Tibial nerve (tissue), 4 donors: ENCODE results near the gene ZEB1. TPM values are rescaled to one million over a fixed set of nuclear protein-coding genes. Genes with fewer than 3 reads are reported as not detected.

Experiments used
- DNase-seq, 2 donors: peaks; one replicate each; pipeline ENCODE4 v3.0.0-alpha.2; 2019; ENCODE audit warnings: low spot score in 2 of 2
- H3K27ac ChIP-seq, 4 donors: fragments of 200-600 bp; sonication (generic) in 3 of 4; one replicate each; pipeline ENCODE4 v1.5.1; 2017 to 2019; ENCODE audit warnings: mild to moderate bottlenecking in 1 of 4
- H3K27me3 ChIP-seq, 2 donors: fragments of 200-600 bp; sonication (generic) in 1 of 2; one replicate each; pipeline versions ENCODE4 v1.5.1 to v1.6.0; 2017 to 2019
- H3K36me3 ChIP-seq, 3 donors: fragments of 200-600 bp; sonication (generic); one replicate each; pipeline ENCODE4 v1.5.1; 2018 to 2019
- H3K4me1 ChIP-seq, 4 donors: fragments of 200-600 bp; sonication (generic) in 3 of 4; one replicate each; pipeline ENCODE4 v1.5.1; 2017 to 2019
- H3K4me3 ChIP-seq, 4 donors: fragments of 200-600 bp; sonication (generic) in 3 of 4; one replicate each; pipeline ENCODE4 v1.5.1; 2017 to 2019; ENCODE audit warnings: mild to moderate bottlenecking in 1 of 4, moderate library complexity in 1 of 4
- H3K9me3 ChIP-seq, 4 donors: fragments of 200-600 bp; sonication (generic) in 3 of 4; one replicate each; pipeline ENCODE4 v1.5.1; 2017 to 2019
- CTCF ChIP-seq, 5 experiments: fragments of 200-600 bp in 3 of 5; fragments of 450-650 bp in 2 of 5; sonication (generic) in 3 of 5; IDR thresholded peaks; one replicate each; pipeline ENCODE4 v1.5.1; 2016 to 2019; ENCODE audit warnings: antibody characterized with exemption in 5 of 5, mild to moderate bottlenecking in 3 of 5, moderate library complexity in 2 of 5
- EP300 ChIP-seq, 2 donors: sonication (generic); formaldehyde crosslinking; IDR thresholded peaks; one replicate each; pipeline ENCODE4 v1.6.1; 2017; ENCODE audit warnings: antibody characterized with exemption in 2 of 2, mild to moderate bottlenecking in 1 of 2
- POLR2A ChIP-seq, 2 donors: fragments of 450-650 bp; IDR thresholded peaks; one replicate each; pipeline ENCODE4 v1.6.1; 2017; ENCODE audit warnings: antibody characterized with exemption in 2 of 2, mild to moderate bottlenecking in 2 of 2, moderate library complexity in 2 of 2
- WGBS, 2 donors: methylation state at CpG; one replicate each; pipeline ENCODE4 v1.1.5; 2018; 5-methylcytosine and 5-hydroxymethylcytosine counted together
- total RNA-seq, 4 donors: library from RNA; depleted of rRNA; stranded (reverse); fragments of >200 nt; gene quantifications; one replicate each; pipeline ENCODE4 v1.1.0, GENCODE V29; 2016

ZEB1 gene
- total RNA-seq, 4 donors from 2014 or later: 84.6 to 128 (median 95.7) TPM

- Histone ChIP-seq H3K27ac (no peak overlapping the region), H3K27me3 (no peaks in the 10 kb centered on the region), H3K36me3 (no peaks in the 10 kb centered on the region), H3K4me3 (no peak overlapping the region), H3K9me3 (peaks cover 0 to 16% (median 0%) of the 10 kb centered on the region in 4 donors), H3K4me1 (no peaks in the 10 kb centered on the region)
- no peak for TF ChIP-seq EP300 (IDR thresholded peaks at IDR 0.05)
- TF ChIP-seq CTCF (IDR thresholded peaks at IDR 0.05): no peak
- no peak for TF ChIP-seq POLR2A (IDR thresholded peaks at IDR 0.05)
- 91 to 92% methylated on average over 3 of the region's 3 CpGs for WGBS, 2 donors
- DNase-seq: no peak
These were observed 40.6 kb upstream of the ZEB1 start for GRCh38 chr10:31278279-31278941.

DNA sequence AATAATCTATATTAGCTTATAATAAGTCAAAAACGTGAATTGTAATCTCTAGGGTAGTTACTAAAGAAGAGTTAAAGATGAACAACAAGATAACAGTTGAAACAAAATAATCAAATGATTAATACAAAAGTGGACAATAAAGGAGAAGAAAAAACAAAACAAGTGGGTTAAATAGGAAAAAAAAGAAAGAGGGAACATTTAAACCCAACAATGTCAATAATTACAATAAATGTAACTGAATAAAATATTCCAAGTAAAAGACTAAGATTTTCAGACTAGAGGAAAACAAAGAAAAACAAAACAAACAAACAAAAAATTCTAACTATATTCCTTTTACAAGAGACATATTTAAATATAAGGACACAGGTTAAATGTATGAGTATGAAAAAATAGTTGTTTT lies 38.0 kb upstream of the ZEB1 start:
- DNase-seq: no peak
- Histone ChIP-seq H3K27ac (no peak overlapping the region), H3K4me1 (no peaks in the 10 kb centered on the region), H3K27me3 (no peaks in the 10 kb centered on the region), H3K36me3 (no peaks in the 10 kb centered on the region), H3K9me3 (peaks cover 0 to 16% (median 0%) of the 10 kb centered on the region in 4 donors), H3K4me3 (no peak overlapping the region)
- WGBS, 2 donors: 76 to 88% methylated on average over 1 of the region's 1 CpG
- TF ChIP-seq EP300 (IDR thresholded peaks at IDR 0.05) (no peak), CTCF (IDR thresholded peaks at IDR 0.05) (no peak), POLR2A (IDR thresholded peaks at IDR 0.05) (no peak)

DNA sequence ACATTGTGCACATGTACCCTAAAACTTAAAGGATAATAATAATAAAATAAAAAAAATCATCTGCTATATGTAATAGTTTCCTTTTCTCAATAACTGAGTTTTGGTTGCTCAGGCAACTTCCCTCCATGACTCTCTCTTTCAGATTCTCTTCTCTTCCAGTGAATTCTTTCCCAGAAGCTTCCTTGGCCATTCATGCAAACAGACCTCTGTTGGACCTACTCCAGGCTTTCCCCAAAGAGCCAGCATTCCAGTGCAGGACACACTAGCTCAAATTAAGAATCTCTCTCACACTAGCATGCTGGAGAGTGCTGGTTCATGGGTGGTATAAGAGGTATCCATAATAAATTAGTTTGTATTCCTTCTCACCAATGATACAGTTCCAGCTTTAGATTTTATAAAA lies 31.0 kb upstream of the ZEB1 start:
- no peaks in the 10 kb centered on the region for H3K27me3 ChIP-seq
- no peak overlapping the region for H3K27ac ChIP-seq
- no peaks in the 10 kb centered on the region for H3K4me1 ChIP-seq
- no peak for DNase-seq
- no peak overlapping the region for H3K4me3 ChIP-seq
- H3K36me3 ChIP-seq: no peaks in the 10 kb centered on the region
- no peaks in the 10 kb centered on the region for H3K9me3 ChIP-seq
- TF ChIP-seq CTCF (IDR thresholded peaks at IDR 0.05) (no peak), EP300 (IDR thresholded peaks at IDR 0.05) (no peak), POLR2A (IDR thresholded peaks at IDR 0.05) (no peak)

- Histone ChIP-seq H3K9me3 (no peaks in the 10 kb centered on the region), H3K4me3 (no peak overlapping the region), H3K4me1 (no peaks in the 10 kb centered on the region), H3K36me3 (no peaks in the 10 kb centered on the region), H3K27me3 (no peaks in the 10 kb centered on the region), H3K27ac (no peak overlapping the region)
- TF ChIP-seq POLR2A (IDR thresholded peaks at IDR 0.05): no peak
- TF ChIP-seq EP300 (IDR thresholded peaks at IDR 0.05): no peak
- TF ChIP-seq CTCF (IDR thresholded peaks at IDR 0.05): no peak
- no peak for DNase-seq
- 87 to 96% methylated on average over 1 of the region's 1 CpG for WGBS, 2 donors
These were observed 30.1 kb upstream of the ZEB1 start for GRCh38 chr10:31288962-31289361.

DNA sequence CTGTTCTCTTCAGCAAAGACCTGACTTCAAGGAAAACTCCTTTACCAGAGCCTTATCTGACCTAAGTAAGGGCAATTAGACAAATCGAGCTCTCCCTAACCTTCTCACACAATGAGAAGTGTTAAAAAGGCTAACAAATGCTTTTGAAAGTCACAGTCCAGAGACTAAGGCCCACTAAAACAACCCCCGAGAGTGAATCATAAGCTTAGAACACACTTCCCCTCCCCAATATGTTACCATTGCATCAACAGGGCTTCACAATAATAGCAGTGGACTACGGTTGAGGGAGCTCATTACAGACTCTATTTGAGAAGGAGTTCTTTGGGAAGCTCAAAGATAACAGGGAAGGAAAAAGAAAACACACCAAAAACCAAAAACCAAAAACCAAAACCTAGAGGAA lies 28.6 kb upstream of the ZEB1 start:
- no peaks in the 10 kb centered on the region for H3K9me3 ChIP-seq
- no peaks in the 10 kb centered on the region for H3K27me3 ChIP-seq
- no peak for DNase-seq
- H3K4me3 ChIP-seq: no peak overlapping the region
- TF ChIP-seq EP300 (IDR thresholded peaks at IDR 0.05): no peak
- no peaks in the 10 kb centered on the region for H3K36me3 ChIP-seq
- no peak overlapping the region for H3K27ac ChIP-seq
- WGBS, 2 donors: 77 to 78% methylated on average over 3 of the region's 3 CpGs
- no peaks in the 10 kb centered on the region for H3K4me1 ChIP-seq

DNA sequence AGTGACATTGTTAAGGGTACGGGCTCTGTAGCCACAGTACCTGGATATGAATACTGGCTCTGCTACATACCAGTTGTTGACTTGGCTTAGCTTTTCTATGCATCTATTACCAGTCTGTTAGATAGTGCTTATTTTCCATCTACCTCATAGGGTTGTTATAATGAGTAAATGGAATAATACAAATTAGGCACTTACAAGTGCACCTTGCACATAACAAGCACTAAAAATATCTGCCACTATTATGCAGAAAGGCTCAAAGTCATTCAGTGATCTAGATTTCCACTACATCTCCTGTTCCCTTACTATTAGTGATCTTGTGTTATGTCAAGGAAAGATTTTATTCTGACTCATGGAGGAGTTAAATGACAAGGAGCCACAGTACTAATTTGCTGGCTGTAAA lies 27.9 kb upstream of the ZEB1 start:
- Histone ChIP-seq H3K4me3 (no peak overlapping the region), H3K27ac (no peak overlapping the region), H3K4me1 (no peaks in the 10 kb centered on the region), H3K9me3 (no peaks in the 10 kb centered on the region), H3K27me3 (no peaks in the 10 kb centered on the region), H3K36me3 (no peaks in the 10 kb centered on the region)
- 90 to 100% methylated on average over 1 of the region's 1 CpG for WGBS, 2 donors
- no peak for TF ChIP-seq CTCF (IDR thresholded peaks at IDR 0.05)
- TF ChIP-seq POLR2A (IDR thresholded peaks at IDR 0.05): no peak
- TF ChIP-seq EP300 (IDR thresholded peaks at IDR 0.05): no peak
- DNase-seq: no peak
